Heart left ventricle (tissue), 13 donors: ENCODE measurements around the gene B4GALNT4.

Experiments used
- CTCF ChIP-seq, 12 donors: fragments of 200-600 bp; sonication (generic) in 4 of 12; IDR thresholded peaks; one replicate each; pipeline versions ENCODE4 v1.5.0 to v1.8.0; 2018 to 2022; ENCODE audit warnings: antibody characterized with exemption in 12 of 12, mild to moderate bottlenecking in 5 of 12
- POLR2A ChIP-seq, 2 donors: fragments of 450-650 bp; IDR thresholded peaks; one replicate each; pipeline ENCODE4 v1.6.1; 2017; ENCODE audit warnings: antibody characterized with exemption in 2 of 2, mild to moderate bottlenecking in 2 of 2, moderate library complexity in 2 of 2
- donor health status: ischemic (EF 13 %, LVEDD 7.1; RV severe dilation, severe dysfunction).
- donor health status: DM: no; HTN: yes; CAD: no.
- donor health status: DM: no; HTN: no; CAD: no.
- donor health status: ischemic (EF 25% LVEDD 6.9; RV normal size, moderate dysfunction).
- donor health status: ischemic (EF 25% LVEDD 5.7; RV mildly dilated, moderate dysfunction).
- donor health status: ischemic (EF 35%, LVEDD 5.7; RV mildly dilated, moderate dysfunction).
- donor health status: nonischemic (EF 11% LVEDD 7.7; RV severe dilation, severe dysfunction).
- donor health status: DM: yes; HTN: yes; CAD: no.
- donor health status: PGD.
- donor health status: ischemic (EF 29% LVEDD 5.4; RV normal size, mild dysfunction).
- donor health status: nonischemic (EF 23%, LVEDD 6.1; RV moderate dilation, normal function).

GRCh38 chr11:336659-337198 is 32.6 kb upstream of the B4GALNT4 start:
- no peak for TF ChIP-seq CTCF (IDR thresholded peaks at IDR 0.05)
- no peak for TF ChIP-seq POLR2A (IDR thresholded peaks at IDR 0.05)
